Stimulated activated CD8-positive, alpha-beta memory T cell treated with anti-CD3 and anti-CD28 coated beads, Interleukin-4, amount 100 ng/mL, for 4 hours (primary cell): Measurements from ENCODE around the gene TBXAS1.
A peak's percentile ranks its signal among the peaks of the same experiment; 100 is the strongest.

Source experiments
- DNase-seq, 2 donors: peaks; one replicate each; pipeline ENCODE4 v3.0.0-alpha.2; 2020; ENCODE audit warnings: low read depth in 2 of 2, low spot score in 1 of 2

Gene TBXAS1

GRCh38 chr7:140039896-140040295 is 210.8 kb downstream of the TBXAS1 start:
- DNase-seq: no peak

- no peak for DNase-seq
These were observed 212.8 kb downstream of the TBXAS1 start for GRCh38 chr7:140041659-140042385.

GRCh38 chr7:140042386-140042670 is 213.3 kb downstream of the TBXAS1 start:
- DNase-seq: no peak

GRCh38 chr7:140044251-140044650 is 215.2 kb downstream of the TBXAS1 start:
- DNase-seq: no peak

GRCh38 chr7:140045697-140046096 is 216.6 kb downstream of the TBXAS1 start:
- no peak for DNase-seq

- no peak for DNase-seq
These were observed 218.1 kb downstream of the TBXAS1 start for GRCh38 chr7:140047197-140047596.

GRCh38 chr7:140048138-140048537 is 219.1 kb downstream of the TBXAS1 start:
- no peak for DNase-seq

- DNase-seq: no peak
These were observed 219.9 kb downstream of the TBXAS1 start for GRCh38 chr7:140048989-140049338.

- DNase-seq: no peak
These were observed 220.4 kb downstream of the TBXAS1 start for GRCh38 chr7:140049339-140050024.

GRCh38 chr7:140050100-140050499 is 221.0 kb downstream of the TBXAS1 start:
- no peak for DNase-seq

GRCh38 chr7:140051820-140052219 is 222.8 kb downstream of the TBXAS1 start:
- no peak for DNase-seq

- no peak for DNase-seq
These were observed 224.9 kb downstream of the TBXAS1 start for GRCh38 chr7:140053812-140054539.

GRCh38 chr7:140054751-140055150 is 225.7 kb downstream of the TBXAS1 start:
- no peak for DNase-seq

- no peak for DNase-seq
These were observed 226.8 kb downstream of the TBXAS1 start for GRCh38 chr7:140055833-140056232.

GRCh38 chr7:140056431-140057142 is 227.5 kb downstream of the TBXAS1 start:
- no peak for DNase-seq

- DNase-seq: no peak
These were observed 228.1 kb downstream of the TBXAS1 start for GRCh38 chr7:140057143-140057535.

GRCh38 chr7:140058517-140058916 is 229.5 kb downstream of the TBXAS1 start:
- DNase-seq: no peak

- peak in 1 of 2 donors; percentile 10 for DNase-seq
These were observed 230.5 kb downstream of the TBXAS1 start for GRCh38 chr7:140059273-140060242.

- DNase-seq: no peak
These were observed 231.2 kb downstream of the TBXAS1 start for GRCh38 chr7:140060243-140060630.

- no peak for DNase-seq
These were observed 231.9 kb downstream of the TBXAS1 start for GRCh38 chr7:140060788-140061606.
